Right renal cortex interstitium (tissue), 3 donors: ENCODE measurements around the gene DSCAML1. TPM values are rescaled to one million over a fixed set of nuclear protein-coding genes. Genes with fewer than 3 reads are reported as not detected.

ENCODE experiments used
- DNase-seq, 3 donors: peaks; one replicate each; pipeline ENCODE4 v3.0.0-alpha.2; 2013; ENCODE audit warnings: low read depth in 3 of 3, low spot score in 2 of 3
- polyA plus RNA-seq, 3 donors: library from polyadenylated mRNA; unstranded; fragments of 120-200 nt; gene quantifications; one replicate each; pipeline ENCODE4 v1.2.1, GENCODE V29; 2013; ENCODE audit not compliant: insufficient read length in 3 of 3

DSCAML1 gene
- polyA plus RNA-seq, 3 donors: 1.6 to 2.3 (median 1.6) TPM

- no peak for DNase-seq
Observed at GRCh38 chr11:117644403-117645155, 152.4 kb downstream of the DSCAML1 start.

- DNase-seq: no peak
Observed at GRCh38 chr11:117643606-117644300, 153.3 kb downstream of the DSCAML1 start.

GRCh38 chr11:117642835-117643234 lies 154.2 kb downstream of the DSCAML1 start:
- no peak for DNase-seq

- DNase-seq: no peak
Observed at GRCh38 chr11:117642396-117642795, 154.6 kb downstream of the DSCAML1 start.

DNA sequence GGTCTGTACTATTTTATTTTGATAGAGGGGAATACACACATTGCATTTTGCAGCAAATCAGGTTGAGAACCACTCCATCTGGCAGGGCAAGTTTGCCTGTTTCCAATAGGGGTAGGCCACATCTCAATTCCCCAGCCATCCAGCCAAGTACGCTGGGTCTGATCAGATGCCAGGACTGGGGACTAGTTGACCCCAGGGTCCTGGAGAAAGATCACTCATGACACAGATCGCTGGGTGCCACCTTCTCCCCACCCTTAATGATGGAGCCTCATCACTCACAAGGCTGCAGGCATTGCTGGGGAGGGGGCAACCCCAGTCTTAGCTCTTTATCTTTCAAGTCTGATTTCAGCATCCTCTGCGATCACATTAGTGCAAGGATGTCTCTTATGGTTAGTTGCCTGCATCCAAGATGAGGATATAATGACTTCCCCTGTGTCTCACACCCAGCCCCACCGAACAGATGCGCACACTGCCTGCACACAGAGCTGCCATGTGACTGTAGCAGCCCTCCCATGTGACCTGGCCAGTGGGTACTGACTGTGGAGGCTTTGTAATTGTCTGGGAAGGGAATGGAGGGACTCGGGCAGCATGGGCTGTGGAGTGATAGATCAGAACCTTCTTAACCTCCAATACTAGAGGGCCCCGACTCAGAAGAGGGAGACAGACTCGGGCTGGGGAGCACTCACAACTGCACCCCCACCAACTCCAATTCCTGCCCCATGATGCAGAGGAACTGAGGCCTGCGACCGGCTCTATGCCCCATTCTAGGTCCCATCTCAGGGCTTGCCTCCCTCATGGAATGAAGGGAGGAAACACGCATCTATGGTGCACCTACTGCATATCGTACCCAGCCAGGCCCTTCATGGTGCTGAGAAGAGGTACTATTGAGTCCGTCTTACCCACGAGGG lies 155.8 kb downstream of the DSCAML1 start:
- DNase-seq: no peak

GRCh38 chr11:117640041-117640440 lies 157.0 kb downstream of the DSCAML1 start:
- DNase-seq: no peak

DNA sequence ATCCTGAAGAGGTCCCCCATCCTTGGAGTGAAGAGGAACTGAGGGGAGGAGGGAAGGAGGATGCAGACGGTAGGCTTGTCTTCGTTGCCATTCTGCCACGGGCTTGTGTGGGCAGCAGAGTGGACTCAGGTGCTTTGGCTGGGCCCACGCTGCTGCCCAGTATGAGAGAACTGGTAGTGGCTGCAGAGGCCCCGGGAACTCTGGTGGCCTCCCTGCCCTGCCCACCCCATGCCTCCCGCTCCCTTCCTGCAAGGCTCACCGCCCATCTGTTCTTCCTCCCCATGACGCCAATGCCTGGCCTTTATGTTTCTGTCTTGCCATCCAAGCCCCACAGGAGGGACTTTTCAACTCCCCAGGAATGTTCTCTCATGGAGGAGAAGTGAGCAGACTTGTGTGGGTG lies 157.4 kb downstream of the DSCAML1 start:
- no peak for DNase-seq

DNA sequence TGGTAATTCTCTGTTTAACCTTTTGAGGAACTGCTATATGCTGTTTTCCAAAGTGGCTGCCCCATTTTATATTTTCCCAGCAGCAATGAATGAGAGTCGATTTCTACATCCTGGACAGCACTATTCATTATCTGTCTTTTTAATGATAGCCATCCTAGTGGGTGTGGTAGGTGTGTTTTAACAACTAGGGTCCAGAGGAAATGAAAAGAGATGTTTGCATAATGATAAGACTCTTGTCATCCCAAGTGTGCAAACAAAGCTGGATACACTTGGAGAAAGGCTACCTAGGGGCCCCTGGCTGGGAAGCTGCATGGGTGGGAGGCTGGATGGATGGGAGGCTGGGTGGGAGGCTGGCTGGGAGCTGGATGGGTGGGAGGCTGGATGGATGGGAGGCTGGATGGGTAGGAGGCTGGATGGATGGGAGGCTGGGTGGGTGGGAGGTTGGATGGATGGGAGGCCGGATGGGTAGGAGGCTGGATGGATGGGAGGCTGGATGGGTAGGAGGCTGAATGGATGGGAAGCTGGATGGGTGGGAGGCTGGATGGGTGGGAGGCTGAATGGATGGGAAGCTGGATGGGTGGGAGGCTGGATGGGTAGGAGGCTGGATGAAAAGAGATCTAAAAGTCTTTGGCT lies 158.0 kb downstream of the DSCAML1 start:
- no peak for DNase-seq

- peak in 1 of 3 donors; percentile 24 for DNase-seq
Observed at GRCh38 chr11:117634756-117635603, 162.0 kb downstream of the DSCAML1 start.

- DNase-seq: no peak
Observed at GRCh38 chr11:117633976-117634755, 162.8 kb downstream of the DSCAML1 start.

DNA sequence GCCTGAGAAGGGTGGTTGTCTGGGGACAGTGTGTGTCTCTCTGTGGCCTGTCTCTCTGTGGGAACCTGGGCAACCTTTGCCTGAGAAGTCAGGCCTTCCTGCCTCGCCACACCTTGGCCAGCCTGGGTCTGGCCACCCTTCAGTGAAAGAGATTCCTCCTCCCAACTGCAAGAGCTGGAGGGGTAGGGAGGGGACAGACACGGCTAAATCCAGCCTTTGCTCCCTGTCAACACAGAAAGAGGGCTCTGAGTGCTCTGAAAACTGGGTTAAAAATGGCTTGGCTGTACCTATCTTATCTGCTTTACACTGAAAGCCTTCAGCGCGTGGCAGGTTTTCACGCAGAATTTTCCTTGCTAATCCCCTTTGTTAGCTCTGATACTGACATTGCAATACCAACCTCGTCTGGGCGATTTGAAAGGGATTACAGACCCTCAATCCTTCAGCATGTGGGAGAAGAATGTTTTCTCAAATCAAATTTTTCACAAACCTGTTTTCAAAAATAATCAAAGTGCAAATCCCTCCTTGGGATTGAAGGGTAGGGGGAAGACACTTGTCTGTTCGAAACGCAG lies 163.7 kb downstream of the DSCAML1 start:
- DNase-seq: no peak

DNA sequence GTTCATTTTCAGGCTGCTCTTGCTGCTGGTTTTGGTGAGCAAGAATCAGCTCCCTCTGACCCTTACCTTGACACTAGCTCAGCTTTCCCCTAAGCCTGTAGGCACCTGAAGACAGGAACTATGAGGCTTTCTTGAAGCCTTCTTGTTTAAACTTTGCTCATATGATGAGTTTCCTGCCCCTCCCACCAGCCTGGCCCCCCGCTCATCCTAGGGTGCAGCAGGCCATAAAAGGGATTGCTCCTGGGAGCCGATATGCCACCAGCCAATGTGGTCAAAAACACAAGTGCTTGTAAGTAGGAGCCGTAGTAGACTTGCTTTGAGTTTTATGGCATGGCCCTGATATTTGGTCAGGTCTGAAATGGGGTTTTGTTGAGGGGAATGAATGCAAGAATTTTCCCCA lies 164.7 kb downstream of the DSCAML1 start:
- no peak for DNase-seq

DNA sequence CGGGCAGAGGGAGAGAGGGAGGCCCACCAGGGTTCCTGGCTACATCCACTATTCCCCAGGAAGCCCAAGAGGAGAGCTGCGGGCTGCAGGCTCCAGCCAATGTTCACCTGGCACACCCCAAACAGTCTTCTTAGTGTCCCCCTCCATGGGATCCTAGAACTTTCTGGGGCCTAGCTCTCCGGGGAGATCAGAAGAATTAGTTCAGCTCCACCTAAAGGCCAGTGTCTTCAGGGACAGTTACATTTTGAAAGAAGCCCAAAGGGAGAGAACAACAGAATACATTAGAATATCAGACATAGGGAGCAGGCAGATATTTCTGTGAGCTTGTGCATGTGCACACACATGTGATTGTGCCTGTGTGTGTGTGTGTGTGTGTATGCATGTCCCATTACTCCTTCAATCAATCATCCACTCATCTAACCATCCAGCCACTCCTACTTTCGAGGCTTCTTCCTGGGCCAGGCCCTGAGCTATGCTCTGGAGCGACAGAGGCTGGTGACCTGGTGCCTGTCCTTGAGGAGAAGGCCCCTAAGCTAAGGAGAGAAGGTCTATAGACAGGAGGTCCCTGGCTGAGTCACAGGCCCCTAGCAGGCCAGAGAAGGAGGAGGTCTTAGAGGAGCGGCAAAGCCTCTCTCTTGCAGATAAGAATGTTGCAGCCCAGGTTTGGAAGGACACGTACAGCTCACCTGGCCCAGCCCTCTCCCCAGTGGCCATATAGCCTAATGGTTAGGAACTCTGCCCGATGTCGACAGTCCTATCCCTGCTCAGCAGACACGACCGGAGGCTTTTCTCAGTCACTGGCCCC lies 165.5 kb downstream of the DSCAML1 start:
- DNase-seq: no peak

GRCh38 chr11:117629891-117630538 lies 167.0 kb downstream of the DSCAML1 start:
- DNase-seq: no peak

GRCh38 chr11:117629146-117629545 lies 167.9 kb downstream of the DSCAML1 start:
- no peak for DNase-seq

- no peak for DNase-seq
Observed at GRCh38 chr11:117627259-117627658, 169.8 kb downstream of the DSCAML1 start.

- DNase-seq: no peak
Observed at GRCh38 chr11:117626576-117626975, 170.4 kb downstream of the DSCAML1 start.
